ENCODE results near the gene C11orf24.
"Not testable (repeated sequence)": the region's sequence is repeated elsewhere in the genome, so short reads cannot be mapped to it uniquely, and the experiment has no call there.

C11orf24 gene

DNA sequence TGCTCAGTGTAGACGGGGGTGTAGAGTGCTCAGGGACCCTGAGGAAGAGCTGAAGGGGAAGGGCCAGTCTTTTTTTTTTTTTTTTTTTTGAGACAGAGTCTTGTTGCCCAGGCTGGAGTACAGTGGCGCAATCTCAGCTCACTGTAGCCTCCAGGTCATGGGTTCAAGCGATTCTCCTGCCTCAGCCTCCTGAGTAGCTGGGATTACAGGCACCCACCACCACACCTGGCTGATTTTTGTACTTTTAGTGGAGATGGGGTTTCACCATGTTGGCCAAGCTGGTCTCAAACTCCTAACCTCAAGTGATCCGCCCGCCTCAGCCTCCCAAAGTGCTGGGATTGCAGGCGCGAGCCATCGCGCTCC, 27.7 kb upstream of the C11orf24 start:
- DNase-seq (ENCODE audit: low read depth): not testable (repeated sequence)

DNA sequence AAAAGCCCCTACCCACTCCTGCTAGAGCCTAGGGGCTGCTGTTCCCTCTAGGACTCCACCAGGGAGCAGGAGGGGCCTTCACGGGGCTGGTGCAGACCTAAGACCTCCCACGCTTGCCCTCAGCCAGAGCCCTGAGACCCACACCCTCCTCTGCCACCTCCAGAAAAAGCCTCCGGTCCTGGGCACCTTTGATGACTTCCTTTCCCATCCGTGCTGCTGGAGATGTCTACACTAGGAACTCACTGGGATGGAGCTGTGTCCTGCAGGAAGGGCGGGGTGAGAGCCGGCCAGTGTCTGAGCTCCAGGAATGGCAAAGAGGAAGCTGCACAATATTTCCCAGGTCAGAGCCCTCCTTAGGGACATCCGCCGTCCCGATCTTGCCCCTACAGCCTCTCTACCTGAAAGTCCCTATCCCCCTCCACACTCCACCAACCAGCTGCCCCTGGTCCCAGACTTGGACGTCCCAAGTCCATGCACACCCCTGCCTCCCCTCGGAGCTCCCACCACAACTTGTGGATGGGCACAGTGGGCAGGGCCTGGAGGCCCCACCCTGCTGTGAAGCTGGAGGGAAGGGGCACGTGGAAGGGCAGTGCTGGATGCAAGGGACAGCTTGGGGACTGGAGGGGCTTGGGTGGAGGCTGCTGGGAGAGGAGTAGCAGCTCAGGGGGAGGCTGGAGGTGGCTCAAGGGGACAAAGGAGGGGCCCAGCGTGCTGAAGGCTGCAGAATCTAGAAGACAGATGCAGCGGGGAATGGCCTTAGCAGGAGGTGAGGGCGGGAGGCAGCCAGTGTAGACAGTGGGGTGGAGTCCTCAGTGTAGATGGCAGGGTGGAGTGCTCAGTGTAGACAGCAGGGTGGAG, 27.1 kb upstream of the C11orf24 start:
- no peak for DNase-seq (ENCODE audit: low read depth)

DNA sequence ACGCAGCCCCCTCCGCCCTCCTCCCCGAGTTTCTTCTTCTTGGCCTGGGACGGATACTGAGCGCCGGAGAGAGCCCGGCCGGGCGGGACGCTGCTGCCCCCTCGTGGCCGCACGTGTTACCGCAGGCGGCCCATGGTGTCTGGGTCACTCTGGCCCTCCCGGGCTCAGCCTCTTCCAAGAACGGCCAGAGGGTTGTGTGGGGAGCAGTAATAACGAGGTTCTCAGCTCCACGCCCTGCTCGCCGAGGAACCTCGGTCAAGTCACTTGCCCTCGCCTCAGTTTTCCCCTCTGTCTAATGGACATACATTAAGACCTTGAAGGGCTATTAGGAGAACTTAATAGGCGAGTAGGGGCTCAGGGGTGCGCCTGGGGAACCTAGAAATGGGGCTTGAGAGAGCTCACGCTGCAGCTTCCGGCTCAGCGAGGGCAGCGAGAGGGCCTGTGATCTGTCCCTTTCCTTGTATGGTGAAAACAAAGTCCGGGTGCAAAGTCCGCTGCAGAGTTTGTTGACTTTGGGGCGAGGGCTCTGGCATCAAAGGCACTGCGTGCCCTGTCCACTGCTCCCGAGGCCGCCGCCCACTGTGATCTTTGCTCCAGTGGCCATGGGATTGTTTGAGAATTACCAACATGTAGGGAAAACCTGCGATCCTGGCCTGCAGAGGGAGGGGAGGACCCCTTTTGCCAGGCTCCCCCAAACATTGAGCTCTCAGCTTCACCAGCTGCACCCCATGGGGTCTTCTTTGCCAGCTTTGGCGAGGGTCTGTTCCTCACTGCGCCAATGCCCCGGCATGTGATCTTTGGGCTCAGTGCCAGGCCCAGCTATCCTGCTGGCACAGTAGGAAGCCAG, 26.3 kb upstream of the C11orf24 start:
- peak; percentile 46 for DNase-seq (ENCODE audit: low read depth)

DNA sequence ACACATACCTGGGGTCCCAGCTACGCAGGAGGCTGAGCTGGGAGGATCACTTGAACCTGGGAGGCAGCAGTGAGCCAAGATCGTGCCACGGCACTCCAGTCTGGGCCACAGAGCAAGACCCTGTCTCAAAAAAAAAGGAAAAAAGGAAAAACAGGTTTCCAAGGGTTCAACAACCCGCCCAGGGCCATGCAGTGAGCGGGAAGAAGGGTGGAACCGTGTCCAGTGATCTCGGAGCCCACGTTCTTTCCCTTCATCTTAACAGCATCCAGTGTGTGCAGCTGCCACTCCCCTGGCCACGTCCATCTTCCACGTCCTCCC, 25.7 kb upstream of the C11orf24 start:
- DNase-seq (ENCODE audit: low read depth): no peak

DNA sequence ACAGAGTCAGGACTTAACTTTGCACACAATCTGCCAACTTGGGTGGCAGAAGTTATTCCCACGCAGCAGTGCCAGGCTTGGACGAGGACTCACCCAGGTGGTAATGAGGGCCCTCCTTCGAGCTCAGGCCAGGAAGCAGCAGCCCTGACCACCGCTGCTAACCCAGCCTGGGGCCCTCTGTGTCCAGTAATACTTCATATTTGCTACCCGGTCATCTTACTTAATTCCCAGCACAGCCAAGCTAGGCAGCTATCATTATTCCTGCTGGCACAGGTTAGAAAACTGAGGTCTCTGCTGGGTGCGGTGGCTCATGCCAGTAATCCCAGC, 25.2 kb upstream of the C11orf24 start:
- no peak for DNase-seq (ENCODE audit: low read depth)

DNA sequence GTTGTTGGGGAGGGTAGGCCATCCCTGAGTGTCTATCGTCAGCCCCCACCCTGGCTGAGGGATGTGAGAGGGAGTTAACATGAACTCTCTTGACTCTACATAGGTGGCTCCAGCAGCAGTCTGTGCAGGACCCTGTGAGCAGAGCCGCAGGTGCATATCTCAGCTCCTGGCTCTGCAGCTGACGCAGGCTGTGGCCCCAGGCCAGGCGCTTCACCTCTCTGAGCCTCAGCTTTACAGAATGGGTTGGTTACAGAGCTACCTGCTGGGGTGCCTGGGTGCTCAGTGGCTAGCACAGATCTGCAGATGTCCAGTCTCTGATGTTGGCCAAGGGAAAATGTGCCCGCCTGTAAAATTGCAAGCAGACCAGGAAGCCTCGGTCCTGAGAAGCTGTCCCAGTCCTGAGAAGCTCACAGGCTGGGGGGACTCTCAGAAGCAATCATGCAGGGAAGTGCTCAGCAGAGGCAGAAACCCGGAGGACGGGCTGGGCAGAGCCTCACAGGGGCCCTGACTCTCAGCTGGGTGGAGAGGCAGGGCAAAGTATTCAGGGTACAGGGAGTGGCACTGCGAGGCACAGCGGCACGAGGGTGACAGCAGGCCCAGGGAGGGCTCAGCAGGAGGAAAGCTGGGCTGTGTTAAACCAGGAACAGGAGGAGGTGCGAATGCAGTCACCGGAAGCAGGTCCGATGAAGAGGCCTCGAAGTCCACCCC, 24.7 kb upstream of the C11orf24 start:
- DNase-seq (ENCODE audit: low read depth): no peak

DNA sequence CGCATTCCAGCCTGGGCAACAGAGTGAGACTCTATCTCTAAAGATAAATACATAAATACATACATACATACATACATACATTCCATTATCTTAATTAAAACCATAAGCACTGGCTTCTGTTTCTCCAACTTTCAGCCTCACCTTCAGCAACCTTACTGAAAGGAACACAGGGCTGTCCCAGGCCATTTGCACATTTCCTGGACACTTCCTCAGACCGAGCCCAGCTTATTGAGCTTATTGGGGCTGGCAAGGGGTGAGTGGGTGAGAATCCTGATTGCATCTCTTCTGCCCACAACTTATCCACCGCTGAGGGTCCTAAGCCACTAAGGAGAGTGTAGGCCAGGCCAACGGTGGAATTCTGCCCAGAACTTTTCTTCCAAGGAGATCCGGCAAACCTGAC, 24.2 kb upstream of the C11orf24 start:
- no peak for DNase-seq (ENCODE audit: low read depth)

DNA sequence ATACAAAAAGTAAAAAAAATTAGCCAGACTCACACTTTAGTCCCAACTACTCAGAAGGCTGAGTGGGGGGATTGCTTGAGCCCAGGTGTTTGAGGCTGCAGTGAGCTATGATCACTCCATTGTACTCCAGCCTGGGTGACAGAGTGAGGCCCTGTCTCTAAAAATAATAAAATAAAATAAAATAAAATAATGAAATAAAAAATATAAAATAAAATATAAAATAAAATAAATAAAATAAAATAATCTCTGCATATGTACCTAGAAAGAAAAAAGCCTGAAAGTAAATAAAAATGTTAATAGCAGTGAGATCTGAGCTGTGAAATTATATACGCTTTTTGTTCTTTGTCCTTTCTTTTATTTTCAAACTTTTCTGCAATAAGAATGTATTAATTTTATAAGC, 23.5 kb upstream of the C11orf24 start:
- no peak for DNase-seq (ENCODE audit: low read depth)

DNA sequence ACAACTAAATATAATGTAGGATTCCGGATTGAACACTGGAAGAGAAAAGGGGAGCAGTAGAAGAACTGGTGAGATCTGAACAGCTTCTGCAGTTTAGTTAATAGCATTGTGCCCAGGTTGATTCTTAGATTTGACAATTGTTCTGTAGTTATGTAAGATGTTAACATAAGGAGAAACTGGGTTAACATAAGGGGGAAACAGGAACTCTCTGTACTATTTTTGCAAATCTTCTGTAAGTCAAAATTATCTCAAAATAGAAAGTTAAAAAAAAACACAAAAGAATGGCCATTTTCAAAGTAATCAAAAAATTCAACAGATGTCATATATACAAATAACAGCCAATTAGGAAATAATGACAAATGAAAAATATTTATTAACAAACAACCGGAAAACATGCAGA, 21.9 kb upstream of the C11orf24 start:
- DNase-seq (ENCODE audit: low read depth): no peak

DNA sequence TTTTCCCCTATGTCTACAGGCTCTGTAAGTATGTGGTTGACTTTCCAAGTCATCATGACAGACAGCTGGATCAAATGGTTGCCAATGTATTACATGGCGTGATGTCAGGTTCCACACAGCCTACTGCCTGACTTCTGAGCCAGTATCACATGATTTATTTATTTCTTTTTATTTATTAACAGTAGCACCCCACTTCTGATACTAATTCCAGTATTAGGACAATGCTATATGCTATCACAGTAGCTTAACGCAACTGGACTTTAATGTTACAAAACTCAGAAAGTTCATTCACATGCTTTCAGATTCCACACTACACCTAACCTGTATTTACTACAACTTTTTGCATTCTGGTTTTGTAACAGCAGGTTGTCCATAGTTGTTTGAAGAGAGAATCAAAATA, 17.7 kb upstream of the C11orf24 start:
- DNase-seq (ENCODE audit: low read depth): no peak

DNA sequence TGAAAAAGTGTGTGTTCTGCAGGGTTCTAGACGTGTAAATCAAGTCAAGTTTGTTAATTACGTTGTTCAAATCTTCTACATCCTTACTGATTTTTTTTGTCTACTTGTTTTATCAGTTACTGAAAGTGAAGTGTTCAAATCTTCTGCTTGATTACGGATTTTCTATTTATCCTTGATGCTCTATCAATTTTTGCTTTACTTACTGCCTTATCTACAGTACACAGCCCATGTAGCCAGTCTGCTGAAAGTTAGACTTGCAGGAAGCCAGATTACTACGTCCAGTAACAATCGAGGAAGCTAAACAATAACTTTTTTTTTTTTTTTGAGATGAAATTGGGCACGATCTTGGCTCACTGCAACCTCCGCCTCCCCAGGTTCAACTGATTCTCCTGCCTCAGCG, 15.6 kb upstream of the C11orf24 start:
- no peak for DNase-seq (ENCODE audit: low read depth)

DNA sequence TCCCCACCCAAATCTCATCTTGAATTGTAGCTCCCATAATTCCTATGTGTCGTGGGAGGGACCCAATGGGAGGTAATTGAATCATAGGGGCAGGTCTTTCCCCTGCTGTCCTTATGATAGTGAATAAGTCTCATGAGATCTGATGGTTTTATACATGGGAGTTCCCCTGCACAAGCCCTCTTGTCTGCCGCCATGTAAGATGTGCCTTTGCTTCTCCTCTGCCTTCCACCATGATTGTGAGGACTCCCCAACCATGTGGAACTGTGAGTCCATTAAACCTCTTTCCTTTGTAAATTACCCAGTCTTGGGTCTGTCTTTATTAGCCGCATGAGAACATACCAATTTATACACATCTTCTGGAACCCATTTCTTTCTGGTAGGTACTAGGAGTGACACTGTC, 12.8 kb upstream of the C11orf24 start:
- DNase-seq (ENCODE audit: low read depth): not testable (repeated sequence)

DNA sequence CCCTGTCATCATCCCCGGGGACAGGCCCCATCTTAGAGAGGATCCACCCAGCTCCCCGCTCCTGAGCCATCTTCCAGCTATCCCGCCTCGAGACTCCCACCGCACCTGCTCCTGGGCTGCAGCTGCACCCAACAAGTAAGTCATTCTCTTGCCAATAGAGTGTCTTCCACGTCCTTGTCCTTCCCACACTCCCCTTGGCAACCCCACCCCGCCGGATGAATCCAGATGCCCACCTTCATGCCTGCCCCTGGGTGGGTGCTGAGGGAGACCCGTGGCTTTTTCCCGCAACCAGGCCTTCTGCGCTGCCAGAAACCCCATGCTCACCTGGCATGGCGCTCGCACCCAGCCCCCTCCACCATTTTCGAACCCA, 11.1 kb upstream of the C11orf24 start:
- no peak for DNase-seq (ENCODE audit: low read depth)

DNA sequence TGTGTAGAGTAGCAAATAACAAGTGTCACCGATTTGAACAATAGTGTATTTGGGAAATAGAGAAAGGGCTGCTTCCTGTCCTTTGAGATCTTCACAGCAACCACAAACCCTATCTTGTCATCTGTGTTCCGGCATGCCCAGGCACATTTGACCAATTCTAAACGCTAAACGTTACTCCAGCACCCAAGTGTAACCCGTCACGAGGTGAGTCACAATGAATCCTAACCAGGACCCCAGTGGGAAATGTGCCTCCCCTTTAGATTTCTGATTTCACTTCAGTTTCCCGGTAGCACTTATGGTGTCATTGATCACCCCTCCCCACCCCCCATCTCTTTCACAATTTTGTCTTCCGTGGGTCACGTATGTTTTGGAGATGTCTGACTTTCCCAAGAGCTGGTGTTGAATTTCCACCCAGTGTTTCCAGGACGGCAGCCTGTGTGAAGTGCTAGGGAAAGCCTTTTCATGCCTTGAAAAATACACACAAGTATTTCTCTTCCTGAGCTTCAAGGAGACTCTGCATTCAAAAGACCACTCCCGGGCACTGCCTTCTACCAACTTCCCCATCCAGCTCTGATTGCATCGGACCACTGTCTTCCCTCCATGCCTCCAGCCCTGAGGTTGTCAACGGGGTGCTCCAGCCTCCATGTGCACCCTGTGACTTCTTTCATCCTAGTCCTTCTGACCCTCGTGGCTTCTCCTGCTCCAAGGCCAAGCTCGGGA, 10.5 kb upstream of the C11orf24 start:
- DNase-seq (ENCODE audit: low read depth): peak; percentile 24

DNA sequence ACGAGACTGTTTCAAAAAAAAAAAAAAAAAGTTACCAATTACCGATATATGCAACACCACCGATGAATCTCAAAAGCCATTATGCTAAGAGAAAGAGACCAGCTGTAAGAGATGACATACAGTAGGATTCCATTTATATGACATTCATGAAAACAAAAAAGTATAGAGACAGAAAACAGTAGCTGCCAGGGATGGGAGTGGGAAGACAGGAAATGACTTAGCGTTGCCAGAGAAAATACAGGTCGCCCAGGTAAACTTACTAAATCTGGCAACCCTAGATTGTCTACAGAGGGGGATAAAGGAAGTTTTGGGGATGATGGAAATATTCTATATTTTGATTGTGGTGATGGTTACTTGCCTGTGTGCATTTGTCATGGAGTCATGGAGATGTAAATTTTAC, 7.9 kb upstream of the C11orf24 start:
- no peak for DNase-seq (ENCODE audit: low read depth)

DNA sequence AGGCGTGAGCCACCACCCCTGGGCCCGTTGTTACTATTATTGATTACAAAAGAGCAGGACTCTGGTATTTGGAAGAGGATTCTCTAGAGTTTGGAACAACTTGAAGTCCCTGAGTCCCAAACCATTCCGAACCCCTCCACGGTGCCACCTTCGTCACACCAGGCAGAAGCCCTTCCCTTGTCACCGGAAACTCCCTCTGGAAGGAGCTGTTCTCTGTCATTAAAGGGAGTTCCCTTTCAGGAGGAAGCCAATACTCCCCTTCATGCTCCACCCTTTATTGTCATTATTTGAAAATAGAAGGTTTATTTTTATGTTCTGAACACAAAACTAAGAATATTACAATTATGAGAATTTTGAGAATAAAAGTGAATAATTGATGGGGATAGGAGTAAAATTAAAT, 5.1 kb upstream of the C11orf24 start:
- DNase-seq (ENCODE audit: low read depth): no peak

DNA sequence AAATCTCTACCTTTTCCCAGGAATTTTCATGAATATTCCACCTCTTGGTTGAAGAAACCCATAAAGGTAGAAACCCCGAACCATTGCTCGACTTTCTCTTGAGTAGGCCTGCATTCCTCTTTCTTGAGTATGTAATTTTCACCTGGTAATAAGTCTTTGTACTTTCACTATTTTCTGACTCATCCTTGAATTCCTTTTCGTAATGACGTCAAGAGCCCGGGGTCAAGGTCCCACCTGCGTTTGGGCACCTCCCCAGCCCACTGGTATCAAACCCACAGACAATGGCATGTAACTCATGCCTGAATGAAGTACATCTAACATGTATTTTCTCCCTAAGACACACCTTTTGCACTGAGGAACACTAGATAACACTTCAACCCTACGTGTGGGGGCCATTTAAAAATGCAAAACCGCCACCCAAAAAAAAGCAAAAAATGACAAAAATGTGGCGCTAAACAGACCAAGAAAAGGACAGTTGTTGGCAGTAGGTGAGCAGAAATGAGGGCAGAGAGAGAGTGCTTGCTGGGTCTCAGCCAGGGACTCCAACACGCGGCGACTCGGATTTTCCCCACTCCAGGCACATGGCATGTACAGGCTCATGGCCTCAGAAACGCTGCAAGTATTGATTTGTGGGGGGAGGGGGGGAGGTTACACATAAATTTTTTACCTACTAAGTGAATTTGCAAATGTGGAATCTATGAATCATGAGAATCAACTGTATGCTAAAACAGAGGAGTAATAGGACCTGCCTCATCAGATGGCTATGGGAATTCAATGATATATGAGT, 4.1 kb upstream of the C11orf24 start:
- DNase-seq (ENCODE audit: low read depth): peak; percentile 16

DNA sequence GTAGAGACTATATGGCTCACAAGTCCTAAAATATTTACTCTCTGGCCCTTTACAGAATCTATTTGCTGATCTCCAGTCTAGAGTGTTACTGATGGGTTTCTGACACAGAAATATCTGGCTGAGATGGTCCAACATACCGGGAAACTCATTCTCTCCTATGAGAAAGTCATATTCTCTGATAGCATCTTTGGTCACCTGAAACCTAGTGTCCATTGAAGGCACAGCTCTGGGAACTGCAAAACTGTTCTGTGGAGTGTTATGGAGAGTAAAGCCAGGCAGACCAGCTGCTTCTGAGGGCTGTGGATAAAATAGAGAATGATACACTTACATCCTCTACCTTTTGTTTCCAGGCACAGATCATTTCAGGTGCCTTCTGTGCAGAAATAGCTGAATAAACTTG, 2.5 kb upstream of the C11orf24 start:
- no peak for DNase-seq (ENCODE audit: low read depth)

DNA sequence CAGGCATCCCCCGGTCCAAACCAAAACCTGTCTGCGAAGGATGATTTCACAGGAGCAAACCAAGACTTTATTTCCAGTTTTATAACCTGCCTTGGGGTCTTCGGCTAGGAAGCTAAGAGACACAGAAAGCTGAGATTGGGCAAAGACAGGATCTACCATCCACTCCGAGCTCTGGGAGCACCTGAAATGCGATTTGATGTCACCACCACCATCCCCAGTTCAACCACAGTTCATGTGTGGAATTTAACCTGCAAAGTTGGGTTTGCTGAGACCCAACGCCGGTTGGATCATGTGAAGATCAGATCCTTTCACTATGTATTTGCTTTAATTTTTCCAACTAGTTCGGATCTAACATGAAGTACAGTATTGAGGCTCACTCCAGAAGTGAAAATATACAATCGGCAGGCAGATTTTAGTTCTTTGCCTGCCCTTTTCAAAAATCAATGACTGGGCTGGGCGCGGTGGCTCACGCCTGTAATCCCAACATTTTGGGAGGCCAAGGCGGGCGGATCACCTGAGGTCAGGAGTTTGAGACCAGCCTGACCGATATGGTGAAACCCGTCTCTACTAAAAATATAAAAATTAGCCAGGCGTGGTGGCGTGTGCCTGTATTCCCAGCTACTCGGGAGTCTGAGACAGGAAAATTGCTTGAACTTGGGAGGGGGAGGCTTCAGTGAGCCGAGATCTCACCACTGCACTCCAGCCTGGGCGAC, 1.4 kb upstream of the C11orf24 start:
- DNase-seq (ENCODE audit: low read depth): no peak

DNA sequence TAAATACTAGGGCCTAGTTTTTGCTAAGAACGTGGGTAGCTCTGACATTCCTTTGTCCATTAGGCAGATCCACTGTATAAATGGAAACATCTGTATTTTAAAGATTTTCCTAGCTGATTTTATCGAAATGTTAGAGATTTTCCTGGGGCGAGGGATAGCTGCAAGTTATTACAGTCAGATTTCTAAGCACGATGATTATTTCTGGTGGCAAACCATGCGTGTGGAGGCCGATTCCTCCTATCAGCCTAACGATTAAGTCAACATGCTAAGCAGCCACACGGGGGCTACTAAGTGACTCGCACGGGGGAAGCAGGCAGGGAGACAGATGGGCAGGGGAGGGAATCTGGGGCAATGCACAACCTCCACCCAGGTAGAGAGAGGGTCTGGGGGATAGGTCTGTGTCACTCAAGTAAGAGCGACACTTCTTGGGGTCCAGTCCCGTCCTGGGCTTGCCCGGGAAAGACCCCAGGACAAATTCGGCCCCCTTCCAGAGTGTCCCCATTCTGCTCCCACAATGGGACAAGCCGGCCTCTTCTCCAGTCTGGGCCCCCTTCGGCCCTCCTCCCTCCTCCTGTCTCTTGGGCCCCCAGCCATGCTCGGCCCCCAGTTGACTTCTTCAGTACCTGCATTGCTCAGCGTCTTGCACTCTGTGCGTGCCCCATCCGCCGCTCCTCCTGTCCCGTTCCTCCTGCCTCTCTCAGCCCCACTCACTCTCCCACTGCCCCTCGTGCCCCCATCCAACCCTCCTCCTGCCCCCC, 571 bp downstream of the C11orf24 start:
- DNase-seq (ENCODE audit: low read depth): peak; percentile 42
